ENCODE data around the gene EAPP. TPM values are rescaled to one million over a fixed set of nuclear protein-coding genes. Genes with fewer than 3 reads are reported as not detected.
"Not testable (repeated sequence)": the region's sequence is repeated elsewhere in the genome, so short reads cannot be mapped to it uniquely, and the experiment has no call there.

EAPP gene
- total RNA-seq, 4 donors from 2014 or later = 36.1 to 68.8 (median 48.9) TPM

DNA sequence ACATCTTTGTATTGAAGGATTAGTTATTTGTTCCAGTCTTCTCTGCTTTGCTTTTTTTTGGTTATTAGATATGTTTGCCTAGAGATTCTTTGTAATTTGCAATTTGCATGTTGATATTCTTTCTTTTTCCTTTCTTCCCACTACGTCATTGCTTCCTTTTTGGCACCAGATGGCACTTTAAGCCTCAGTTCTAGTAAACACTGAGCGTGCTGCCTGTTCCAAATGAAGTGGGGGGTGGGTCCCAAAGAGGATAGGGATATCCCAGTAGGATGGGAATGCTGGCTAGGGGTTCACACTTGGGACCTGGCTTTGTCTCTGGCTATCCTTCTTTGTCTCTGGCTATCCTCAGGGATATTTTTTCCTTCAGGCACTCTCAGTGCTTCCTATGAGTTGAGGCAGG lies 17.0 kb downstream of the EAPP start:
- no peaks in the 10 kb centered on the region for H3K9me3 ChIP-seq
- DNase-seq = no peak
- H3K4me1 ChIP-seq = no peaks in the 10 kb centered on the region
- no peaks in the 10 kb centered on the region for H3K27me3 ChIP-seq
- H3K36me3 ChIP-seq = no peaks in the 10 kb centered on the region
- H3K27ac ChIP-seq = no peak overlapping the region
- H3K4me3 ChIP-seq = no peak overlapping the region
- no peak for TF ChIP-seq CTCF (IDR thresholded peaks at IDR 0.05)
- no peak for TF ChIP-seq POLR2A (IDR thresholded peaks at IDR 0.05)
- intact Hi-C loops (cut with DNase I; ENCODE audit: low total_unique reads) = no loop called here

DNA sequence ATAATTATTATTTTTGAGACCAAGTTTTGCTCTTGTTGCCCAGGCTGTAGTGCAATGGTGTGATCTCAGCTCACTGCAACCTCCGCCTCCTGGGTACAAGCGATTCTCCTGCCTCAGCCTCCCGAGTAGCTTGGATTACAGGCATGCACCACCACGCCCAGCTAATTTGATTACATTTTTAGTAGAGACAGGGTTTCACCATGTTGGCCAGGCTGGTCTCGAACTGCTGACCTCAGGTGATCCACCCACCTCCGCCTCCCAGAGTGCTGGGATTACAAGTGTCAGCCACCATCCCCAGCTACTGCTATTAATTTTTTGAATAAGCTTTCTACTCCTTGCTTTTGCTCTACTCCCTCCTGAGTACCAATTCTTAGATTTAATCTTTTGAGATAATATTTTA lies 18.4 kb downstream of the EAPP start:
- H3K36me3 ChIP-seq; H3K27ac ChIP-seq; H3K4me3 ChIP-seq; DNase-seq; H3K27me3 ChIP-seq; intact Hi-C loops (cut with DNase I; ENCODE audit: low total_unique reads); H3K9me3 ChIP-seq; H3K4me1 ChIP-seq: not testable (repeated sequence)

- H3K4me3 ChIP-seq; H3K9me3 ChIP-seq; H3K4me1 ChIP-seq; intact Hi-C loops (cut with DNase I; ENCODE audit: low total_unique reads); H3K36me3 ChIP-seq; H3K27ac ChIP-seq; H3K27me3 ChIP-seq; DNase-seq: not testable (repeated sequence)
Measured at GRCh38 chr14:34520304-34520970, 19.1 kb downstream of the EAPP start.

DNA sequence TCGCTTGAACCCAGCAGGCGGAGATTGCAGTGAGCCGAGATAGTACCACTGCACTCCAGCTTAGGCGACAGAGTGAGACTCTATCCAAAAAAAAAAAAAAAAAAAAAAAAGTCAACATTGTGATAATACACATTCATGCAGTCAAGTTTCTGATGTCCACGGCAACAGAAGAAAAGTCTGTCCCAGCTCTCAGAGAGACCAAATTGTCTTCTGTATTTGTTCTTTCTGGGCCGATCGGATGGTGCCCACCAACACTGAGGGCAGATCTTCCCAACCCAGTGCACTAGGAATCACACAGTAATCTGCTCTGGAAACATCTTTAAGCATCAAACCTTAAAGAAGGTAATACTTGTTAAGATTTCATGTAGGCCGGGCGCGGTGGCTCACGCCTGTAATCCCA lies 31.6 kb downstream of the EAPP start:
- intact Hi-C loops (cut with DNase I; ENCODE audit: low total_unique reads) = no loop called here
- Histone ChIP-seq H3K36me3 (no peaks in the 10 kb centered on the region), H3K4me1 (no peaks in the 10 kb centered on the region), H3K27me3 (no peaks in the 10 kb centered on the region), H3K4me3 (no peak overlapping the region), H3K27ac (no peak overlapping the region), H3K9me3 (no peaks in the 10 kb centered on the region)
- no peak for DNase-seq
- TF ChIP-seq POLR2A (IDR thresholded peaks at IDR 0.05) (no peak), CTCF (IDR thresholded peaks at IDR 0.05) (no peak)

- no peak overlapping the region for H3K27ac ChIP-seq
- H3K4me3 ChIP-seq = no peak overlapping the region
- H3K36me3 ChIP-seq = no peaks in the 10 kb centered on the region
- no peak for TF ChIP-seq CTCF (IDR thresholded peaks at IDR 0.05)
- TF ChIP-seq POLR2A (IDR thresholded peaks at IDR 0.05) = no peak
- H3K27me3 ChIP-seq = no peaks in the 10 kb centered on the region
- no peak for DNase-seq
- intact Hi-C loops (cut with DNase I; ENCODE audit: low total_unique reads) = no loop called here
- no peaks in the 10 kb centered on the region for H3K4me1 ChIP-seq
- no peaks in the 10 kb centered on the region for H3K9me3 ChIP-seq
Measured at GRCh38 chr14:34507459-34507858, 32.0 kb downstream of the EAPP start.

GRCh38 chr14:34505124-34505491 lies 34.4 kb downstream of the EAPP start:
- DNase-seq; H3K27me3 ChIP-seq; H3K4me1 ChIP-seq; H3K9me3 ChIP-seq; intact Hi-C loops (cut with DNase I; ENCODE audit: low total_unique reads); H3K4me3 ChIP-seq; H3K36me3 ChIP-seq; H3K27ac ChIP-seq: not testable (repeated sequence)

GRCh38 chr14:34504027-34504426 lies 35.5 kb downstream of the EAPP start:
- intact Hi-C loops (cut with DNase I; ENCODE audit: low total_unique reads); H3K36me3 ChIP-seq; H3K27ac ChIP-seq; H3K4me3 ChIP-seq; DNase-seq; H3K4me1 ChIP-seq; H3K9me3 ChIP-seq; H3K27me3 ChIP-seq: not testable (repeated sequence)
